NCI-H1436 (cell line): Measurements from ENCODE around the gene HNRNPUL2.

Source experiments
- DNase-seq: peaks from one replicate; lab custom pipeline; 2025; lab: John Stamatoyannopoulos, UW

Gene HNRNPUL2

DNA sequence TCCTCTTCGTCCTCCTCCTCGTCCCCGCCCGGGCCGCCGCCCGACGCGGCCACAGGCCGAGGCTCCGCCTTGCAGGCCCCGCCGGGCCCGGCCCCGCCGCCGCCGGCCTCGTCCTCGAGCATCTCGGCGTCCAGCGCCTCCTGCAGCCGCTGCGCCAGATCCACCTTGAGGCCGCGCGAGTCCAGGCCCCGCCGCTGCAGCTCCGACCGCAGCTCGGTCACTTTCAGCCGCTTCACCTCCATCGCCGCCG, 417 bp downstream of the HNRNPUL2 start:
- DNase-seq: no peak

DNA sequence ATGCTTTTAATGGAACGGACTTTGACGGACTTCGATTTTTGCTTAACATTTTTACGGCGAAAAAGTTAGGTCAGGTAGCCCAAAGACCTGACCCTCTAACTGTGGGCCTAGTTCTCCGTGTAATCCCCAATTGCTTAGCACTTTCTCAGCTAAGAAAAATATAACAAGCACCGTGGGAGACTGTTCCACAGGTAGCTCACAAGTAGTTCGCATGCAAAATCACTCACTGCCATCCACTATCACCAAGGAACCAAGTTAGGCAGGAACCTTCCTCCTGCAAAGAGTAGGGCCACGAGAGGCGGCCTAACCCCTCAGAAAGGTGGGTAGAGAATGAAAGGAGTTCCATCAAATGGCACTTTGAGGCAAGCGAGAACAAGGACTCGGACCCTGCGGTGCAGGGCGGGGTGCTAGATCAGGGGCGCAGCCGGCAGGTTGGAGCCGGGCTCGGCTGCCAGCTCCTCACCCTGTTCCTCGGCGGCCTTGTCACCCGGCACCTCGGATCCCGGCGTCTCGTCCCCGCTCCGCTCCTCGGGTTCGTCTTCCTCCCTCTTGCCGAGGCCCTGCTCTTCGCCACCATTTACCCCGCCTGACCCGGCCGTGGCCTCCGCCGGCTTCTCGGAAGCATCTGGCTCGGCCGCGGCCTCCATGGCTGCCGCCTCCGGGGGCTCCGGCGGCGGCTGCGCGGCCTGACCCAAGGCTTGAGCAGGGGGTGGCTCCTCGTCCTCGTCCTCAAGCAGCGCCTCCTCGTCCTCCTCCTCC, 922 bp downstream of the HNRNPUL2 start:
- no peak for DNase-seq

DNA sequence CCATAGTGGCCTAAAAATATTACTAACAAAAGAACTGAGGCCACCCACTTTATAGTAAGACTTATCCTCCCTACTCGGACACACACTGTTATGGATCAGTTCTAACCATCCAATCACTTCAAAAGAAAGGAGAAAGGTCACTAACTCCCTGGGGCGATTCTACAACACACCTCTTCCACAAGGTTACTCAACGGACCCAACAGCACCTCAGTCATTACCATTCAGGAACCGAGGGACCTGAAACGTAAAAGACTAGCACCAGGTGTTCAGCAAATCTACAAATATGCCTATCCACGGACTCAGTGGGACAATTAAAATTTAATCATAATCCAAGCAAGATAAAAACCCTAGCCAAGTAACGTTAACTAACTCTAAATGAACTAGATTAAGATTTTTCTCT, 1.6 kb downstream of the HNRNPUL2 start:
- DNase-seq: no peak

DNA sequence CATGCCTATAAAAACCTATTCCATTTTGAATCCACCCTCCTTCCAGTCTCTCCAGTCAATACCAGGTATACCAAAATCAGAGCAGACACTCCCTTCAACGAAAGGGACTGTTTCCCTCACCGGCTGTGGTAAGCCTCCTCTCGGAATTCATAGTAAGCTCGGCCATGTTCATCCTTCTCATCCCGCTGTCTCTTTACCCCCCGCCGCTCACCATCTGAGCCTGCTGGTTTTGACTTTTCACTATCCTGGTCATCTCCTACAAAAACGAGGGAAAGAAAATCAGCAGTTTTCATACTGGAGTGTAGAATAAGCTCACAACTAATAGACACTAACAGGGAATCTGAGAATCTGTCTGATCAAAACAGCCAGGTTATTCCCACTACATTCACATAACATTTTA, 3.1 kb downstream of the HNRNPUL2 start:
- DNase-seq: no peak

DNA sequence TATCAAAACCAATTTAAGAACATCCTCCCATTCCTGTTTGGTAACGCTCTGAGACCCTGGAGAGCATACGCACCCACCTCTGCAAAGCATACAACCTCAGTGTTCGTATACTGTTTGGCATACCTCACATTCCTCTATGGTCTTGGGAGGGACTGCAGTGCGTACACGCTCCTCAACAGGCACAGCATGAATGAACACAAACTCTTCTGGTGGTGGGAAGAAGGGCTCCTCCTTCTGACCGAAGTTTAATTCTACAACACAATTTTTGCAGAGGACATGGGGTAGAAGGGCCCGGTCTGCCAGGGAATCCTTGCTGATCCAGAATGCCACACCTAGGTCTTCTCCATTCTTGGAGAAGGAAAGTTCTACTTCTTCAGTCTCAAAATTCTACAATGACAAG, 5.3 kb downstream of the HNRNPUL2 start:
- no peak for DNase-seq

DNA sequence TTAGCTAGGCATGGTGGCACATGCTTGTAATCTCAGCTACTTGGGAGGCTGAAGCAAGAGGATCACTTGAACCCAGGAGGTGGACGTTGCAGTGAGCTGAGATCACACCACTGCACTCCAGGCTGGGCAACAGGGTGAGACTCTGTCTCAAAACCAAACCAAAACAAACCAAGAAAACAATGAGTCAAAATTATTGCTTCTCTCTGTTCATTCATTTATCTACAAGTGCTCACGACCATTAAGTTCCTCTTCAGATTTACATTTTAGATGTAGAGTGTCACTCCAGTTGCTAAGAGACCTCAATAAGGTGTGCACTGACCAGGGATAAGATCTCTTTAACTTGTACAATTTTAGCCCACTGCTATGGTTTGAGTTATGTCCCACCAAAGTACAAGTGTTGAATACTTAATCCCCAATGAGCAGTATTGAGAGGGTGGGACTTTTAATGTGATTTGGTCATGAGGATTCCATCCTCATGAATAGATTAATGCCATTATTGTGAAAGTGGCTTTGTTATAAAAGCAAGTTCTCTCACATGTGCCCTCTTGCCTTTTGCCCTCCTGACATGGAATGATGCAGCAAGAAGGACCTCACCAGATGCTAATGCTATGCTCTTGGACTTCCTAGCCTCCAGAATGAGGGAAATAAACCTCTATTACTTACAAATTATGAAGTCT, 7.8 kb downstream of the HNRNPUL2 start:
- DNase-seq: no peak

DNA sequence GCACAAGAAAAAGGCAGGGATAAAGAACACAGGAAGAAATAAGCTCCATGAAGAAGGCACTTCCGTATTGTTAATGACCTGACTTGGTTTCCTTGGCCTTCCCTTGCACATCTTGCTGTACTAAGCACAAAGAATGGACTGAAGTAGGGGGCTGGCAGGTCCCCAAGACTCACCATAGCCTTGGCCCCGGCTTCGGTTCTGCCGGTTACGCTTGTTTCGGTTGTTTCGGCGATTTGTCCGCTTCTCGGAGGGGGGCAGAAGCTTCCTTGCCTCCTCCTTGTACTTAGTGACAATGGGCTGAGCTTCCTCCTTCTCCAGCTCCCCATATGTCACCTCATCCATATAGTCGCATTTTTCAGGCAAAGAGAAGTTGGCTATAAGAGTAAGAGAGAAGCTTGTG, 10.4 kb downstream of the HNRNPUL2 start:
- DNase-seq: no peak

DNA sequence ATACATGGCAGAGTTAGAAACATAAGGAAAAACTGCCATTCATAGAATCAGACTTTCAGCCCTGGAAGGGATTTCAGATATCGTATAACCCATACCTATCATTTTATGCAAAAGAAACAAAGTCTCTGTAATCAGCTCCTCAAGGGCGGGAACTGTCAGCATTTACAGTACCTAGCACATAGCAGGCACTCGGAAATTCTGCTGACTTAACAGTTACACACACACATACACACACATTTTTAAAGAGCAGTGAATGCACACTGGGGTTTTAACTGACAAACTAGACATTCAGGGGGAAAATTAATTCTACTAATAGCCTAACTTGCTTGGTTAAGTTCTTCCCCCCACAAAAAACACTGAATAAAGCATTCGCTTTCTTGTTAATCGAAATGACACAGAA, 11.1 kb downstream of the HNRNPUL2 start:
- DNase-seq: no peak

DNA sequence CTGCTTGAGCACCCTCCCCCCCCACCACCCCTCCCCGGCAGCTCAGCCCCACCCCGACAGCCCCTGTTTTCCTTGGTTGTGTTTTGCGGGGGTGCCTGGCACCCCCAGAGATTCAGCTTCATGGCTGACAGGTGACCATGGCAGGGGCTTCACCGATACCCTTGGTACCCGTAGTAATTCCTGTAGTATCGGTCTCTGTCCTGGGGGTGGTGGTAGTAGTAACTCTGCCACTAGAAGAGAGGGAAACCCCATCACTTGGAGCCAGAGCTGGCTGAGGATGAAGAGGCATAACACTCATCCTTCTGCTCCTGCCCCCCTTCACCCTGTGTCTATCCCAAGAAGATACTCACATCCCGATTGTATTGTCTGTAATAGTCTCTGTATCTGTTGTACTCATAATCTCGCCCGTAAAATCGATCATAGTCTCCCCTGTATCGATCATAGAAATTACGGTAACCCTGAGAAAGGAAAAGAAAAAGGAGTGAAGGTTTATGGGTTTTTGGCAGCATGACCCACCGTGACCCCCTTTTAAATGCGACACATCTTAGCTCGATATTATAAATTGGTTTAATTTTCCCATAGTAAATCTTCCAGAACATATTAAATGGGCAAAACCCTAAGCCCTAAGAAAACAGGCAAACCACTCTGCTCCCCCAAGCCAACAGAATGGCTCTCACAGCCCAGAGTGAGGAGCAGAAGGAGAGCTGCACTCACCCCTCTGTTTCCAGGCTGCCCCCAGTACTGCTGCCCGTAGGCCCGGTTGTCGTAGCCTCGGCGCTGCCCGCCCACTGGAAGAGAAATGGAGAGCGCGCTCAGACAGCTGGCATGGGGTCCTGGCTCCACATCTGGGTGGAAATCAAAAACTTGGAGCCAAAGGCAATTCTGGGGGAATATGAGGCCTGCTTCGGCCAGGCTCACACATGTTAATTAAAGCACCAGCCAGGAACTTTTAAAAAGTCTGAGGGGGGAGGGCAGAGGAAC, 11.8 kb downstream of the HNRNPUL2 start:
- DNase-seq: no peak

DNA sequence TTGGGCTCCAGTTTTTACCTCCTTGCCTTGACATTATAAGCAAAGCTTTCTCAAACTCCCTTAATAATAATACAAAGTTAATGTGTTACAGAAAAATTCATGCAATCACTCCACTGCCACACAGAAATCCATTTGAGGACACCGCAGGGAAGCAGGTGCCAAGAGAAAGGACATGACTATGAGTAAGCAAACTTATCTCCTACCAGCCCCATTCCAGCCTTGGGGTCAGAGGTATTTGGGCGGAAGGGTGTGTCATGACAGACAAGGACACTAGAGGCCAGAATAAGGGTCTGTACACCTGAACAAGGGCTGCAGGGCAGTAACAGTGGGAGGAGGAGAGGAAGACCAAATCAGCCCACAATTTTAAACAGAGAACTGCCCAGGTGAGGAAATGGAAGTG, 13.9 kb downstream of the HNRNPUL2 start:
- DNase-seq: no peak

DNA sequence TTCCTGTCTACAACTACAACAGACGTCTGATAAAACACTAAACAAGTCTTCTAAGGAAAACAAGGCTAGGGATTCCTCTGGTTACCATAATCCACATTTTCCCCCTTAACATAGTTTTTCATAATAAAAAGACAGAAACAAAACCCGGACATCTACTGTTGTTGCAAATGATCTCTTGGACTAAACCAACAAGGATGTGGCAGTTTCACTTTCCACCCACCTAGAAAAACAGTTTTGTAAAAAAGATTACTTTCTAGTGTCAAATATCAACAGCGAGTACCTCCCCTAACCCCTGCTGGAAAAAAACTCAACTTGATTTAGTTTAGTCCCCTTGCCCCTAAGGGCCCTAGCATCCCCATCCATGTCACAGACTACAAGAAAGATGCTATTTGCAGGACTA, 14.4 kb downstream of the HNRNPUL2 start:
- no peak for DNase-seq

DNA sequence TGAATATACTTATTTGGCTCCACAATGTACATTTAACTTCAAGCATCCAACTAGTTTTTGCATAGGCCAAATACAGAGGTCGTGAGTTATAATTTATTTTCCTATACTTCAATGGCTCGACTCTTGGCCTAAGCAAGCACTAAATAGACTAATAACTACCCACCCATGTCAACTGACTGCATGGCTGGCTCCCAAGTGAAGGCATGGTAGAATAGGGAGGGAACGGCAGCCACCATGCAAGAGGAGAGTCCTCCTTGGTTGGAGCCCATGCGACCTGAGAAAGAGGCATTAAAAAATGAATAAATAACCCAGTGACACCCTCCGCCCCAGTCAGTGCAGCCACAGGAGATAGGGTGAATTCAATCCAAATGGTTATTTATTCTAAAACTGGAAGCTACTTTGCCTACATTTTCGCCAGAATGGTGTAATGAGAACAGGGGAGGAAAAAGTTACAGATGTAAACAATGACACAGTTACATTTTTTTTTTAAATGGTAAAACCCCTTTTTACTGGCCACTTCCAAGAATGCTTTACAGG, 14.9 kb downstream of the HNRNPUL2 start:
- no peak for DNase-seq

DNA sequence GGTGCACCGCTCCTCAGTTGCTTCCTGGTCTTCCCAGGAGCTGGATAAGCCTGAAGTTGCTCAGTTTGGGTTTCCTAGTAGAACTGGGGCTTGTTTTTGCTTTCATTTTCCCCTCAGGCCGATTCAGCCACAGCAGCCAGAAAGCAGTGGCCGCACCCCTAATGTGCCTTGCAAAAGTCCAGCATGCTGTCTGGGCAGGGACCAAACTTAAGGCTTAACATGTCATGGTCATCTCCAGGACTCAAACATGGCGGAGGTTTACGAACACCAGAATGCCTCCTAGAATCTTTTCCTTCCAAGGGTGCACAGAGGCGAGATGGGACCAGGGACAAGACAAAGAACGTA, 17.3 kb downstream of the HNRNPUL2 start:
- DNase-seq: no peak

DNA sequence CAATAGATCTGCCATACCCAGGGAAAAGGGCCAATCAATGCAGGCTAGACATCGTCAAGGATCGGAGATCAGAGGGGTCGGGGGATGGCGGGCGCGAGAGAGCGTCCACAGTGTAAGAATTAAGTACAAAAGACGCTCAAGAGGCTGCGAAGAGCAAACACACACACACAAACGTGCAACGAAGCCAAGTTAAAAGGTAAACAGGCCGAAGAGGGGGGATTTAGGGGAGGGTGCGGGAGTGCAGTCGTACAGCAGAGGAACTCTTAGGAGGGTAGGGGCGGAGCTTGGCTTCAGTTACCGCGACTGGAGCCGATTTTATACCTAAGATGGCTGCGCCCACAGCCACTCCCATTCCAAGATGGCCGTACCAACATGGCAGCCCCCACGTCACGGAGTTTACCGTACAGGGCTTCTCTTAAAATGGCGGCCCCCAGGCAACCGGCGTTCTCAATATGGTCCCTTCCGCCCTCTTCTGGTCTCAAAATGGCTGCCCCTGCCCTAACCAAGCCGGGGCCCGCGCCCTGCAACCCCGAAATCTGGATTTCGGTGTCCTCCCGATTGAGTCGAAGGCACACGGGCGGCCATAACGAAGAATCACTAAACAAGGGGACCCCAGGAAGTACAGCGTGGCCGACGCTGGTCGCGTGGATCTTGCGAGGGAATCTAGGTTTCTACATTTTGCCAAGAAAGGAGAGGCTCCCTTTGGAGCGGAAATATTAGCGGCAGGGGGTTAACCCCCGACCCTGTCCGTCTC, 17.8 kb downstream of the HNRNPUL2 start:
- DNase-seq: peak; percentile 98

DNA sequence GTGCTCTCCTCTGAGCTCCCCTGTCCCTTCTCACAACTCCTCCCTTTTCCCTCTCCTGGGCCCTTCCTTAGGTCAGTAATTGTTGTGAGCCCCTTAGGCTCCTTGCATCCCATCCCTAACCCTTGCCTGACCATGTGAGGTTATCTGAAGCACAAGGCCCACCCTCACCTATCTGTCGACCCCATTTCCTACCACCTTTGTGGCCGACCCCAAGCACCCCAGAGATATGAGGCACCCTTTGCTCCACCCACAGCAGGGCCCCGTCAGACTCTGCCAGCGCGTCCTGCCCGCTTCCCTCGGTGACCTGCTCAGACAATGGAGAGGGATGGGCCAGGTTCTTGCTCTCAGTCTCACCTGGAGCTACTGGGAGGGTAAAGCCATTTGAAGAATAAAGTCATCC, 18.5 kb downstream of the HNRNPUL2 start:
- DNase-seq: peak; percentile 48

DNA sequence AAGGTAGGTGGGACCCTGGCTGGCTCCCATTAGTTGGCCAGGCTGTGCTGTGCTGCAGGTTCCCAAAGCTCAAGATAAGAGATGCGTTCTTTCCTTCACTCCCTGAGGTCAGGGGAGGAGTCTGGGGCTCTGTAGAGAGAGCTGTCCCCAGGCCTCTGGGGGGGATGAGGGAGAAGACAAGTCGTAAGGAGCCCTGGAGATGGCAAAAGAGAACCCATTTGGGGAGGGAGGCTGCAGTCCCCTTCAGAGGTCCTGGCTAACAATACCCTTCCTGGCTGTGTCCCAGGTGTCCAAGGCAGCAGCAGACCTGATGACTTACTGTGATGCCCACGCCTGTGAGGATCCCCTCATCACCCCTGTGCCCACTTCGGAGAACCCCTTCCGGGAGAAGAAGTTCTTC, 18.9 kb downstream of the HNRNPUL2 start:
- no peak for DNase-seq

DNA sequence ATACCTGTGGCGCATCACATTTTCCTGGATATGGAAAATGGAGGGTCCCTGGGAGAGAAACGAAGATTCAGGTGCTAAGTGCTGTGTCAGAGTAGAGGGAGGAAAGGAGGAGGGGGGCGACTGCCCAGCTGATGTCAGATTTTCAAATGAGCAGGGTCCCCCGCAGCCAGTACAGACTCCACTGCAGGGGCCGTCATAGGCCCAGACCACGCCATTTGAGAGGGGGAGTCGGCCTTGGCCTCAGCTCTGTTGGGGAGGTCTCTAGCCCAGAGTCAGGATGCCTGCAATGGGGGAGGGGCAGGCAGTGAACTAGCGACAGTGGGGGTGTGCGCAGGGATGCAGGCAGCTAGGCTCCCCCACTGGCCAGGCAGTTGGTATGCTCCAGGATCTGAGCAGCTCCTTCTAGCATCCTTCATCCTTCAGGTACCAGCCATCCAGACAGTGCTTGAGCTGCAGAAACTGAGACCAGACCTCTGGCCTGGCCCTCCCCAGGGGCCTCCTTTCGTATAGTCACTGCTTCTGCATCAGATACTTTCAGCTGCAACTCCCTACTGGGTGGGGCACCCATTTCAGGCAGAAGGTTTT, 19.9 kb downstream of the HNRNPUL2 start, which contains the start of the genes BSCL2 and GNG3:
Gene BSCL2, minus strand, starts transcription at position 148 of the 585 bp plus-strand sequence. CDS start 229 bp downstream, outside the sequence.
Gene GNG3, plus strand, starts transcription at position 400 of the 585 bp plus-strand sequence. CDS start 620 bp downstream, outside the sequence.
- DNase-seq: peak; percentile 18

DNA sequence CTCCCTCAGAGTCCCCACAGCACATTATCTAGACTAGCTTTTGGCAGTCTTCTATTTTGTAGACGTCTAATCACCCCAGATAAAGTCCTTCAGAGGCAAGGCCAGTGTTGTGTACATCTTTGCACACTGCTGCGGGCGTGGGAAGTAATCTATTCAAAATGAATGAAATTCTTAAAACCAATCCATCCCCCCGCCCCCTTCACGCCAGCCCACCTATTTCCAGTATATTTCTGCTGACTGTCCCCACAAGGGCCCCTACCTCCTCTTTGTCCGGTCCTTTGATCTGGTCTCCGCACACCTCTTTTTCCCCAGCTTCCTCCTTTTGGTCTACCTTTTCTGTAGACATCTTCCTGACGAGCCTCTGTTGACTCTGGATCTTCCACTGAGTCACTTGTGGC, 20.4 kb downstream of the HNRNPUL2 start:
- DNase-seq: no peak

DNA sequence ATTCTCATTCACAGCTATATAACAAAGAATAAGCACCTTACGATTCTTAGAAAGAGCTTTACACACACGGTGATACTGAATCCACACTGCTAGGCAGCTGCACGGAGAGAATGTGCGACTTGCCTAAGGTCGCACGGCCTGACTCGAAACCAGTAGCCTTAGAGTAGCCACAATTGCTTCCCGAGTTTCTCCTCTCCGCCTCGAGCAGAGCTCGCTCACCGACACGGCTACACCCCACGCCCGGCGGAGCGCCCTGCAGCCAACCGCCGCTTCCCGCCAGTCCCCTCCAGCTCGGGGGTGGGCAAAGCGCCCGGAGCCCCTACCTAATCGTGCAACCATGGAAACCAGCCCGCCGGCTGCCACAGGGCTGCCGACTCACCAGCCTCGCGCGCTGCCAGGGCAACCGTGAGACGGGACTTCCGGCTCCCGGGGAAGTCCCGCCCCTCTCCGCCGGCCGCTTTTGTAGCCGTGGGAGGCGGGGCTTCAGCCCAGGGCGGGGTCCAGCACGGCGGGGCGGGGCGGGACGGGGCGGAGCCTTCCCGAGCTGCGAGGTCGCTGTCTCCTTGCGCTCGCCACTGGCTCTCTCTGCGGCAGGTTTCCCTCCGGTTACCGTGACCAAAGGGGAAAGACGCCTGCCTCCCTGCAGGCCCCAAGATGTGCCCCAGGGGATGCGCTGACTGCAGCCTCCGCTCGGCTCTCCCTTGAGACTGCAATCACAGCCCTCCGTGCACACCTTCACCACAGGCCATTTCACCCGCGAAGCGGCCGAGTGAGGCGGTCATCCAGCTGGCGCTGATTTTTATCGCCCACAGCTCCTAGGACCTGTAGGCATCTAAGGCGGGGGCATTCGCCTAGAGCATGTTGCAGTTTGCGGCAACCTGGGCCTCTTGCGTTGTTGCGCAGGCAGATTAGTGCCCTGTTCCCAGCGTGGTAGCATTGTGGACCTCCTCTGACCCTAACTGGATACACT, 21.1 kb downstream of the HNRNPUL2 start:
- DNase-seq: peak; percentile 97

DNA sequence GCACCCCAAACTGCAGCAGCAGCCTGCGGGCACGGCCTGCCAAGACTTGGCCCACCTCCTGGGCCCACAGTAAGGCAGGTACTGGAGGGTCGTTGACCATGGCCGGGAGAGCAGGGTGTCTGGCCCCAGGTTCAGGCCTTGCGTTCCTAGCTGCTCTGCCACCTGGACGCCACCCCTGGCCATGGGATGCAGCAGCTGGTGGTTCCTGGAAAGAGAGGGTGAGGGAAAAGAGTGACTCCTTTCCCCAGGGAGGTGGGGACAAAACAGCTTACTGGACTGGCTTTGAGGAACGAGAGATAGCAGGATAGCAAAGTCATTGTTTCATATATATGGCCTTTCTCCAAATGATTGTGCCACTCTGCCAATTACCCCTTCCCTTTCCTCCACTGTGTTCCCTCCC, 21.8 kb downstream of the HNRNPUL2 start:
- no peak for DNase-seq
